B cell (primary cell): Measurements from ENCODE around the gene CST9L. TPM values are rescaled to one million over a fixed set of nuclear protein-coding genes. Genes with fewer than 3 reads are reported as not detected.

Experiments used
- ATAC-seq: fragments of 200-7000 bp; cut with Tn5 transposase; one replicate; pipeline ENCODE4 v1.10.0; 2021; ENCODE audit warnings: low read depth, mild to moderate bottlenecking, moderate number of reproducible peaks, moderate library complexity
- CTCF ChIA-PET: fragments of 350-600 bp; sonication (Branson Sonifier 250); formaldehyde crosslinking; loops from one replicate; lab custom pipeline; 2021; ENCODE audit warnings: antibody characterized with exemption, inconsistent platforms; lab: Charles Lee
- POLR2A ChIA-PET: fragments of 350-600 bp; sonication (Branson Sonifier 250); formaldehyde crosslinking; loops from one replicate; lab custom pipeline; 2021; ENCODE audit warnings: antibody characterized with exemption; lab: Charles Lee
- DNase-seq: peaks from one replicate; pipeline ENCODE4 v3.0.0; 2013
- H2AFZ ChIP-seq: 2 replicates; pipeline ENCODE4 v1.6.1; 2012; ENCODE audit warnings: mild to moderate bottlenecking, low read depth, low read length; ENCODE audit not compliant: insufficient read depth, poor library complexity, severe bottlenecking
- H3K27ac ChIP-seq, 2 donors: 1 replicate in 1 of 2; 2 replicates in 1 of 2; pipeline ENCODE4 v1.5.1; 2012 to 2013; ENCODE audit warnings: low read length in 2 of 2, mild to moderate bottlenecking in 2 of 2, moderate library complexity in 1 of 2
- H3K27me3 ChIP-seq, 4 experiments: fragments of 200-600 bp in 1 of 4; sonication (generic) in 1 of 4; replicated peaks in 1 of 4; 1 replicate in 2 of 4; 2 replicates in 2 of 4; pipeline versions ENCODE4 v1.6.1 to v1.7.0; 2013 to 2016; ENCODE audit warnings: low read length in 3 of 4, mild to moderate bottlenecking in 2 of 4, mixed read lengths in 1 of 4, moderate library complexity in 1 of 4; ENCODE audit not compliant: insufficient read depth in 4 of 4, control insufficient read depth in 3 of 4; ENCODE audit errors: control extremely low read depth in 1 of 4
- H3K36me3 ChIP-seq, 2 experiments: replicated peaks in 1 of 2; 1 replicate in 1 of 2; 2 replicates in 1 of 2; pipeline versions ENCODE4 v1.6.1 to v1.7.1; 2013; ENCODE audit warnings: low read length in 1 of 2; ENCODE audit not compliant: insufficient read depth in 2 of 2, control insufficient read depth in 1 of 2; ENCODE audit errors: control extremely low read depth in 1 of 2, extremely low read depth in 1 of 2
- H3K4me1 ChIP-seq, 2 donors: fragments of 200-600 bp in 1 of 2; sonication (generic) in 1 of 2; 1 replicate in 1 of 2; 2 replicates in 1 of 2; pipeline versions ENCODE4 v1.5.1 to v1.6.1; 2013 to 2017; ENCODE audit warnings: low read length in 2 of 2; ENCODE audit not compliant: control insufficient read depth in 2 of 2, insufficient read depth in 2 of 2
- H3K4me2 ChIP-seq: replicated peaks from 2 replicates; pipeline ENCODE3; 2012; ENCODE audit warnings: mild to moderate bottlenecking, low read depth, low read length; ENCODE audit not compliant: poor library complexity, severe bottlenecking
- H3K4me3 ChIP-seq, 5 experiments: fragments of 200-600 bp in 1 of 5; sonication (generic) in 1 of 5; 1 replicate in 3 of 5; 2 replicates in 2 of 5; pipeline versions ENCODE4 v1.5.1 to v1.7.0; 2011 to 2016; ENCODE audit warnings: low read length in 4 of 5, mild to moderate bottlenecking in 4 of 5, low read depth in 2 of 5, control low read depth in 1 of 5, moderate library complexity in 1 of 5; ENCODE audit not compliant: insufficient read depth in 1 of 5; ENCODE audit errors: control extremely low read depth in 1 of 5, extremely low read depth in 1 of 5
- H3K79me2 ChIP-seq: fragments of 200-600 bp; sonication (generic); one replicate; pipeline ENCODE4 v1.6.0; 2016; ENCODE audit warnings: low read length; ENCODE audit not compliant: control insufficient read depth, insufficient read depth
- H3K9ac ChIP-seq: fragments of 200-600 bp; sonication (generic); 2 replicates; pipeline ENCODE4 v1.6.1; 2017; ENCODE audit warnings: mild to moderate bottlenecking, low read length, moderate library complexity
- H3K9me3 ChIP-seq, 3 donors: one replicate each; pipeline versions ENCODE4 v1.6.1 to v1.7.1; 2013; ENCODE audit warnings: low read length in 2 of 3; ENCODE audit not compliant: control insufficient read depth in 2 of 3, insufficient read depth in 1 of 3; ENCODE audit errors: control extremely low read depth in 1 of 3
- H4K20me1 ChIP-seq: 2 replicates; pipeline ENCODE4 v1.6.0; 2012; ENCODE audit warnings: mild to moderate bottlenecking, low read length; ENCODE audit not compliant: insufficient read depth, control insufficient read depth, poor library complexity, severe bottlenecking
- H3K27ac Mint-ChIP-seq: one replicate; pipeline ENCODE4 v1.8.0; 2021; ENCODE audit warnings: mixed read lengths
- H3K27me3 Mint-ChIP-seq: one replicate; pipeline ENCODE4 v1.8.0; 2021; ENCODE audit warnings: mixed read lengths
- H3K4me1 Mint-ChIP-seq: one replicate; pipeline ENCODE4 v1.8.0; 2021; ENCODE audit warnings: mixed read lengths
- H3K4me3 Mint-ChIP-seq: one replicate; pipeline ENCODE4 v1.8.0; 2021; ENCODE audit warnings: mixed read lengths
- H3K9me3 Mint-ChIP-seq: one replicate; pipeline ENCODE4 v1.8.0; 2022; ENCODE audit warnings: mixed read lengths; ENCODE audit not compliant: insufficient read depth
- EZH2 ChIP-seq: IDR thresholded peaks from 2 replicates; pipeline ENCODE4 v1.6.1; 2012; ENCODE audit warnings: borderline replicate concordance, low read depth, mild to moderate bottlenecking, moderate library complexity, low read length; ENCODE audit not compliant: insufficient read depth, poor library complexity, severe bottlenecking
- WGBS: methylation state at CpG from one replicate; pipeline ENCODE4 v1.1.5; 2013; ENCODE audit warnings: missing lambda C conversion rate; ENCODE audit not compliant: insufficient coverage; 5-methylcytosine and 5-hydroxymethylcytosine counted together
- intact Hi-C: fragments of 100-400 bp; cut with micrococcal nuclease; formaldehyde crosslinking; loops from one replicate; pipeline ENCODE4 v1.10.0; 2022
- polyA plus RNA-seq: library from polyadenylated mRNA; depleted of rRNA; stranded (reverse); fragments of >200 nt; gene quantifications from 2 replicates; pipeline ENCODE4 v1.2.3, GENCODE V29; 2012
- total RNA-seq, 2 donors: library from RNA; stranded (reverse); fragments of 120-200 nt in 1 of 2; gene quantifications; 1 replicate in 1 of 2; 2 replicates in 1 of 2; pipeline versions ENCODE4 v1.2.3 to v1.2.4, GENCODE V29; 2013 to 2022
- TF ChIP-seq, protein P1 (sequence below): fragments of 200-600 bp; IDR thresholded peaks from one replicate; pipeline ENCODE4 v1.8.0; 2022; ENCODE audit warnings: antibody characterized with exemption, mild to moderate bottlenecking

CST9L gene
- total and polyA plus RNA-seq, 2 donors (not counting 1 experiment from before 2014, with no cell fraction given) = not detected

DNA sequence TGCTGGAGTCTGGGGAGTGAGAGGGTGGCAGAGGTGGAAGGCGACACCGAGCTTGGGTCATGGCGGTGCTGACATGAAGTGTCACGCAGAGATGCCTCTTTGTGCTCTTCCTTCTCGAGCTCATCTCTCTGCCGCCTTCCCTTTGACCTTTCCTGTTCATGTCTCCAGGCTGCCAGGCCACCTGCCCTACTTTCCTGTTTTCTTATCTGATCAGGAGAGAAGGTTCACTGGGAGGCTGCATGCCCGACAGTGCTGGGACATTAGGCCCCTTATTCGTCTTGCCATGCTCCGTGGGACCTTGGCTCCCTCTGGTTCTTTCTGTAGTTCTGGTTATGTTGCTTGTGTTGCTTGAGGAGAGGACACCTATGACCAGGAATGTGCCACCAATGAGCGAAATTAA, 44.1 kb downstream of the CST9L start:
- Histone ChIP-seq H3K4me1 (no peaks in the 10 kb centered on the region), H3K4me2 (no peak overlapping the region), H3K79me2 (no peaks in the 10 kb centered on the region), H3K27me3 (no peaks in the 10 kb centered on the region), H3K9me3 (peaks cover 0 to 7% (median 0%) of the 10 kb centered on the region in 3 donors), H3K27ac (no peak overlapping the region), H4K20me1 (no peaks in the 10 kb centered on the region), H3K36me3 (no peaks in the 10 kb centered on the region), H3K4me3 (no peak overlapping the region), H3K9ac (no peak overlapping the region), H2AFZ (no peak overlapping the region)
- H3K4me3 Mint-ChIP-seq = no peak overlapping the region
- H3K27ac Mint-ChIP-seq = no peak overlapping the region
- intact Hi-C loops = no loop called here
- H3K27me3 Mint-ChIP-seq = no peaks in the 10 kb centered on the region
- H3K4me1 Mint-ChIP-seq = no peaks in the 10 kb centered on the region
- ATAC-seq (no peak), DNase-seq (no peak)
- POLR2A ChIA-PET = no interaction called here
- peaks cover 4% of the 10 kb centered on the region for H3K9me3 Mint-ChIP-seq
- CTCF ChIA-PET = no interaction called here
- no peak for TF ChIP-seq EZH2
- TF ChIP-seq, protein P1, sequence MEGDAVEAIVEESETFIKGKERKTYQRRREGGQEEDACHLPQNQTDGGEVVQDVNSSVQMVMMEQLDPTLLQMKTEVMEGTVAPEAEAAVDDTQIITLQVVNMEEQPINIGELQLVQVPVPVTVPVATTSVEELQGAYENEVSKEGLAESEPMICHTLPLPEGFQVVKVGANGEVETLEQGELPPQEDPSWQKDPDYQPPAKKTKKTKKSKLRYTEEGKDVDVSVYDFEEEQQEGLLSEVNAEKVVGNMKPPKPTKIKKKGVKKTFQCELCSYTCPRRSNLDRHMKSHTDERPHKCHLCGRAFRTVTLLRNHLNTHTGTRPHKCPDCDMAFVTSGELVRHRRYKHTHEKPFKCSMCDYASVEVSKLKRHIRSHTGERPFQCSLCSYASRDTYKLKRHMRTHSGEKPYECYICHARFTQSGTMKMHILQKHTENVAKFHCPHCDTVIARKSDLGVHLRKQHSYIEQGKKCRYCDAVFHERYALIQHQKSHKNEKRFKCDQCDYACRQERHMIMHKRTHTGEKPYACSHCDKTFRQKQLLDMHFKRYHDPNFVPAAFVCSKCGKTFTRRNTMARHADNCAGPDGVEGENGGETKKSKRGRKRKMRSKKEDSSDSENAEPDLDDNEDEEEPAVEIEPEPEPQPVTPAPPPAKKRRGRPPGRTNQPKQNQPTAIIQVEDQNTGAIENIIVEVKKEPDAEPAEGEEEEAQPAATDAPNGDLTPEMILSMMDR = no peak
- WGBS = 97% methylated on average over 7 of the region's 10 CpGs

DNA sequence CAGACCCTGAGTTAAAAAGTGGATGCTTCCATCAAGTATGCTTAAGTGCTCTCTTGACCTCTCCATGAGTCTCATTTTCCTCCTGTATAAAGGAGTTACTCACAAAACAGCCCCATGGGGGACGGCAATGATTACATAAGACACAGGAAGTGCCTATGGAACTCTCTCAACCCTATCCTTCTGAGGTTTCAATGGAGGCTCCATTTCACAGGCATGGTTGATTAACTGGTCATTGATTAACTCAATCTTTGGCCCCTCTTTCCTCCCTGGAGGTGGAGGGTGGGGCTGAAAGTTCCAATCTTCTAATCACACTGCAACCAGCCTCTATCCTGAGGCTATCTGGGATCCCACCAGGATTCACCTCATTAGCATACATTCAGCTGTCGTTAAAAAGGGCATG, 48.1 kb downstream of the CST9L start:
- no peak overlapping the region for H3K4me3 Mint-ChIP-seq
- H3K4me1 ChIP-seq = no peaks in the 10 kb centered on the region
- H3K36me3 ChIP-seq = no peaks in the 10 kb centered on the region
- no peak overlapping the region for H3K4me2 ChIP-seq
- H3K9ac ChIP-seq = no peak overlapping the region
- CTCF ChIA-PET = no interaction called here
- H3K4me1 Mint-ChIP-seq = no peaks in the 10 kb centered on the region
- ATAC-seq = no peak
- no peak overlapping the region for H3K4me3 ChIP-seq
- no peaks in the 10 kb centered on the region for H3K9me3 Mint-ChIP-seq
- 83% methylated on average over 1 of the region's 2 CpGs for WGBS
- H3K27ac ChIP-seq = no peak overlapping the region
- H3K9me3 ChIP-seq = peaks cover 0 to 5% (median 0%) of the 10 kb centered on the region in 3 donors
- no peak overlapping the region for H2AFZ ChIP-seq
- H3K27me3 Mint-ChIP-seq = no peaks in the 10 kb centered on the region
- no peaks in the 10 kb centered on the region for H4K20me1 ChIP-seq
- H3K79me2 ChIP-seq = no peaks in the 10 kb centered on the region
- DNase-seq = no peak
- POLR2A ChIA-PET = no interaction called here
- intact Hi-C loops = no loop called here
- no peaks in the 10 kb centered on the region for H3K27me3 ChIP-seq
- no peak overlapping the region for H3K27ac Mint-ChIP-seq
- TF ChIP-seq, protein P1 = no peak
- no peak for TF ChIP-seq EZH2
